GM18526 (cell line): ENCODE measurements around the gene CHRNB4.

Experiments used
- POLR2A ChIP-seq: IDR thresholded peaks from 3 replicates; pipeline ENCODE4 v1.6.1; 2011; ENCODE audit not compliant: insufficient read length; ENCODE audit errors: extremely low read depth

CHRNB4 gene

GRCh38 chr15:78626381-78626995 is 14.5 kb downstream of the CHRNB4 start:
- no peak for TF ChIP-seq POLR2A

GRCh38 chr15:78625606-78626280 is 15.3 kb downstream of the CHRNB4 start:
- no peak for TF ChIP-seq POLR2A

GRCh38 chr15:78624651-78625590 is 16.1 kb downstream of the CHRNB4 start:
- no peak for TF ChIP-seq POLR2A

- no peak for TF ChIP-seq POLR2A
Measured at GRCh38 chr15:78623786-78624497, 17.1 kb downstream of the CHRNB4 start.

- no peak for TF ChIP-seq POLR2A
Measured at GRCh38 chr15:78621810-78622402, 19.1 kb downstream of the CHRNB4 start.

- TF ChIP-seq POLR2A, result no peak
Measured at GRCh38 chr15:78620527-78621421, 20.2 kb downstream of the CHRNB4 start, which contains the start of gene CHRNA3. TSS of gene CHRNA3 (minus strand) at chr15:78620996. CDS start at chr15:78620794, 202 bp downstream.

- no peak for TF ChIP-seq POLR2A
Measured at GRCh38 chr15:78620021-78620526, 20.9 kb downstream of the CHRNB4 start.

GRCh38 chr15:78619022-78619950 is 21.7 kb downstream of the CHRNB4 start:
- TF ChIP-seq POLR2A, result no peak

- no peak for TF ChIP-seq POLR2A
Measured at GRCh38 chr15:78618490-78618934, 22.5 kb downstream of the CHRNB4 start.

GRCh38 chr15:78618064-78618463 is 22.9 kb downstream of the CHRNB4 start:
- TF ChIP-seq POLR2A, result no peak

GRCh38 chr15:78617516-78617915 is 23.5 kb downstream of the CHRNB4 start:
- TF ChIP-seq POLR2A, result no peak

GRCh38 chr15:78617076-78617475 is 23.9 kb downstream of the CHRNB4 start:
- TF ChIP-seq POLR2A, result no peak
